Glutamatergic neuron (in vitro differentiated cells): Measurements from ENCODE around the gene KLHL8. TPM values are rescaled to one million over a fixed set of nuclear protein-coding genes. Genes with fewer than 3 reads are reported as not detected.
"Not testable (repeated sequence)": the region's sequence is repeated elsewhere in the genome, so short reads cannot be mapped to it uniquely, and the experiment has no call there.

Experiments
- DNase-seq: peaks from one replicate; pipeline ENCODE4 v3.0.0; 2022
- H3K27ac Mint-ChIP-seq: one replicate; pipeline ENCODE4 v1.8.0; 2020; ENCODE audit warnings: mild to moderate bottlenecking, mixed read lengths, inconsistent platforms; ENCODE audit not compliant: unreplicated experiment
- H3K27me3 Mint-ChIP-seq: one replicate; pipeline ENCODE4 v1.8.0; 2020; ENCODE audit warnings: mild to moderate bottlenecking, moderate library complexity, mixed read lengths, inconsistent platforms; ENCODE audit not compliant: unreplicated experiment
- H3K36me3 Mint-ChIP-seq: one replicate; pipeline ENCODE4 v1.8.0; 2020; ENCODE audit warnings: mild to moderate bottlenecking, mixed read lengths, inconsistent platforms; ENCODE audit not compliant: unreplicated experiment
- H3K4me1 Mint-ChIP-seq: one replicate; pipeline ENCODE4 v1.8.0; 2020; ENCODE audit warnings: mild to moderate bottlenecking, low read depth, mixed read lengths, inconsistent platforms; ENCODE audit not compliant: unreplicated experiment
- H3K4me3 Mint-ChIP-seq: one replicate; pipeline ENCODE4 v1.8.0; 2020; ENCODE audit warnings: mild to moderate bottlenecking, mixed read lengths, inconsistent platforms; ENCODE audit not compliant: unreplicated experiment
- H3K9me3 Mint-ChIP-seq: one replicate; pipeline ENCODE4 v1.8.0; 2020; ENCODE audit warnings: mild to moderate bottlenecking, moderate library complexity, mixed read lengths, inconsistent platforms; ENCODE audit not compliant: unreplicated experiment
- CTCF ChIP-seq: fragments of 200-600 bp; sonication (generic); IDR thresholded peaks from one replicate; pipeline ENCODE4 v1.5.0; 2021; ENCODE audit not compliant: partially characterized antibody, unreplicated experiment
- total RNA-seq: library from RNA; stranded (reverse); fragmentation: NEBNext Ultra II Directional; extraction: Animal tissue kit (Norgen Biotek cat#: 25700); gene quantifications from one replicate; pipeline ENCODE4 v1.2.1, GENCODE V29; 2021; ENCODE audit not compliant: unreplicated experiment

Gene KLHL8
- total RNA-seq, 1 donor from 2014 or later: 16.6 TPM

GRCh38 chr4:87150498-87151261 is 69.7 kb downstream of the KLHL8 start:
- H3K27ac Mint-ChIP-seq: no peak overlapping the region
- no peaks in the 10 kb centered on the region for H3K36me3 Mint-ChIP-seq
- no peak overlapping the region for H3K4me3 Mint-ChIP-seq
- DNase-seq: no peak
- no peaks in the 10 kb centered on the region for H3K9me3 Mint-ChIP-seq
- peak; percentile 96 for TF ChIP-seq CTCF
- no peaks in the 10 kb centered on the region for H3K27me3 Mint-ChIP-seq
- H3K4me1 Mint-ChIP-seq: peaks cover 8% of the 10 kb centered on the region

GRCh38 chr4:87147116-87147515 is 73.3 kb downstream of the KLHL8 start:
- Mint-ChIP-seq H3K9me3 (peaks cover 3% of the 10 kb centered on the region), H3K4me3 (no peak overlapping the region), H3K27me3 (no peaks in the 10 kb centered on the region), H3K36me3 (no peaks in the 10 kb centered on the region), H3K27ac (no peak overlapping the region), H3K4me1 (no peaks in the 10 kb centered on the region)
- no peak for TF ChIP-seq CTCF
- DNase-seq: no peak

GRCh38 chr4:87145934-87146333 is 74.5 kb downstream of the KLHL8 start:
- not testable (repeated sequence) for DNase-seq, H3K9me3 Mint-ChIP-seq, H3K27me3 Mint-ChIP-seq, H3K36me3 Mint-ChIP-seq, H3K4me3 Mint-ChIP-seq, H3K4me1 Mint-ChIP-seq, H3K27ac Mint-ChIP-seq

GRCh38 chr4:87144356-87144755 is 76.1 kb downstream of the KLHL8 start:
- Mint-ChIP-seq H3K27ac (no peak overlapping the region), H3K36me3 (no peaks in the 10 kb centered on the region), H3K4me3 (no peak overlapping the region), H3K9me3 (peaks cover 3% of the 10 kb centered on the region), H3K4me1 (no peaks in the 10 kb centered on the region), H3K27me3 (peaks cover 2% of the 10 kb centered on the region)
- TF ChIP-seq CTCF: no peak
- DNase-seq: no peak

- TF ChIP-seq CTCF: no peak
- peaks cover 3% of the 10 kb centered on the region for H3K9me3 Mint-ChIP-seq
- no peak overlapping the region for H3K27ac Mint-ChIP-seq
- H3K27me3 Mint-ChIP-seq: peaks cover 3% of the 10 kb centered on the region
- H3K4me1 Mint-ChIP-seq: peaks cover 2% of the 10 kb centered on the region
- no peak for DNase-seq
- H3K36me3 Mint-ChIP-seq: no peaks in the 10 kb centered on the region
- H3K4me3 Mint-ChIP-seq: no peak overlapping the region
Measured at GRCh38 chr4:87141428-87141827, 79.0 kb downstream of the KLHL8 start.
